GM12878 (cell line): ENCODE measurements around the gene KIF5C.

Experiments used
- ASH2L ChIP-seq: fragments of 300-600, 200-600 bp; sonication (generic); IDR thresholded peaks from 2 replicates; pipeline ENCODE4 v1.6.1; 2017; ENCODE audit warnings: low read depth, mild to moderate bottlenecking, borderline replicate concordance
- BHLHE40 ChIP-seq, 2 experiments: fragments of 450-650 bp in 1 of 2; IDR thresholded peaks; 2 replicates each; pipeline ENCODE4 v1.6.1; 2011 to 2017; ENCODE audit warnings: low read depth in 2 of 2, borderline replicate concordance in 1 of 2, improper control_type of control experiment in 1 of 2, low read length in 1 of 2, mild to moderate bottlenecking in 1 of 2
- BRCA1 ChIP-seq: IDR thresholded peaks from 2 replicates; pipeline ENCODE4 v1.6.1; 2011; ENCODE audit warnings: low read depth, low read length, improper control_type of control experiment
- DPF2 ChIP-seq: fragments of 450-650 bp; IDR thresholded peaks from 2 replicates; pipeline ENCODE4 v1.6.1; 2017; ENCODE audit warnings: mild to moderate bottlenecking
- E4F1 ChIP-seq: fragments of 450-650 bp; IDR thresholded peaks from 2 replicates; pipeline ENCODE4 v1.6.1; 2018; ENCODE audit warnings: borderline replicate concordance, mild to moderate bottlenecking; ENCODE audit not compliant: partially characterized antibody
- FOS ChIP-seq: IDR thresholded peaks from 3 replicates; pipeline ENCODE4 v1.6.1; 2011; ENCODE audit warnings: borderline replicate concordance; ENCODE audit not compliant: insufficient read length; ENCODE audit errors: extremely low read depth
- GABPA ChIP-seq: IDR thresholded peaks from 2 replicates; pipeline ENCODE4 v1.6.1; 2014; ENCODE audit warnings: antibody characterized with exemption, low read depth, mild to moderate bottlenecking, inconsistent platforms
- IRF3 ChIP-seq: fragments of 450-650 bp; IDR thresholded peaks from 2 replicates; pipeline ENCODE4 v1.6.1; 2014; ENCODE audit warnings: mild to moderate bottlenecking
- PAX5 ChIP-seq: IDR thresholded peaks from 2 replicates; pipeline ENCODE4 v1.6.1; 2011; ENCODE audit warnings: low read depth, low read length, borderline replicate concordance
- POLR2AphosphoS5 ChIP-seq: IDR thresholded peaks from 2 replicates; pipeline ENCODE4 v1.6.1; 2011; ENCODE audit warnings: mild to moderate bottlenecking, low read length, inconsistent platforms
- PRDM15 ChIP-seq: fragments of 450-650 bp; formaldehyde crosslinking; IDR thresholded peaks from 2 replicates; pipeline ENCODE4 v1.4.0; 2020; ENCODE audit warnings: mild to moderate bottlenecking, moderate library complexity
- ZNF274 ChIP-seq: IDR thresholded peaks from one replicate; pipeline ENCODE4 v1.8.0; 2011; ENCODE audit not compliant: insufficient read length, insufficient read depth
- TF ChIP-seq, protein P1 (sequence below): IDR thresholded peaks from 2 replicates; pipeline ENCODE4 v1.6.1; 2011; ENCODE audit warnings: low read depth, low read length, improper control_type of control experiment, borderline replicate concordance
- TF ChIP-seq, protein P2 (sequence below), 3 experiments: IDR thresholded peaks in 2 of 3; conservative IDR thresholded peaks in 1 of 3; 2 replicates each; pipeline ENCODE4 v1.5.1; 2011; ENCODE audit warnings: low read depth in 3 of 3, low read length in 3 of 3, mild to moderate bottlenecking in 3 of 3, control low read depth in 2 of 3, moderate library complexity in 2 of 3, inconsistent platforms in 1 of 3, mixed read lengths in 1 of 3; ENCODE audit not compliant: control insufficient read depth in 2 of 3, insufficient read depth in 1 of 3; ENCODE audit errors: extremely low read depth in 1 of 3

GRCh38 chr2:148989882-148990493 is 115.0 kb downstream of the KIF5C start:
- no peak for TF ChIP-seq ASH2L
- TF ChIP-seq, protein P1, sequence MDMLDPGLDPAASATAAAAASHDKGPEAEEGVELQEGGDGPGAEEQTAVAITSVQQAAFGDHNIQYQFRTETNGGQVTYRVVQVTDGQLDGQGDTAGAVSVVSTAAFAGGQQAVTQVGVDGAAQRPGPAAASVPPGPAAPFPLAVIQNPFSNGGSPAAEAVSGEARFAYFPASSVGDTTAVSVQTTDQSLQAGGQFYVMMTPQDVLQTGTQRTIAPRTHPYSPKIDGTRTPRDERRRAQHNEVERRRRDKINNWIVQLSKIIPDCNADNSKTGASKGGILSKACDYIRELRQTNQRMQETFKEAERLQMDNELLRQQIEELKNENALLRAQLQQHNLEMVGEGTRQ, result no peak
- TF ChIP-seq BRCA1, result no peak
- TF ChIP-seq, protein P2, sequence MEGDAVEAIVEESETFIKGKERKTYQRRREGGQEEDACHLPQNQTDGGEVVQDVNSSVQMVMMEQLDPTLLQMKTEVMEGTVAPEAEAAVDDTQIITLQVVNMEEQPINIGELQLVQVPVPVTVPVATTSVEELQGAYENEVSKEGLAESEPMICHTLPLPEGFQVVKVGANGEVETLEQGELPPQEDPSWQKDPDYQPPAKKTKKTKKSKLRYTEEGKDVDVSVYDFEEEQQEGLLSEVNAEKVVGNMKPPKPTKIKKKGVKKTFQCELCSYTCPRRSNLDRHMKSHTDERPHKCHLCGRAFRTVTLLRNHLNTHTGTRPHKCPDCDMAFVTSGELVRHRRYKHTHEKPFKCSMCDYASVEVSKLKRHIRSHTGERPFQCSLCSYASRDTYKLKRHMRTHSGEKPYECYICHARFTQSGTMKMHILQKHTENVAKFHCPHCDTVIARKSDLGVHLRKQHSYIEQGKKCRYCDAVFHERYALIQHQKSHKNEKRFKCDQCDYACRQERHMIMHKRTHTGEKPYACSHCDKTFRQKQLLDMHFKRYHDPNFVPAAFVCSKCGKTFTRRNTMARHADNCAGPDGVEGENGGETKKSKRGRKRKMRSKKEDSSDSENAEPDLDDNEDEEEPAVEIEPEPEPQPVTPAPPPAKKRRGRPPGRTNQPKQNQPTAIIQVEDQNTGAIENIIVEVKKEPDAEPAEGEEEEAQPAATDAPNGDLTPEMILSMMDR (IDR thresholded peaks at IDR 0.05 in 2 of 3, conservative IDR thresholded peaks at IDR 0.05 in 1 of 3; ENCODE audit: control insufficient read depth in 2 of 3, extremely low read depth in 1 of 3, insufficient read depth in 1 of 3, low read depth in 3 of 3, low read length in 3 of 3), result peak; percentile 57 to 76 (median 72); a peak in 5 of 6 replicates
- TF ChIP-seq BHLHE40 (IDR thresholded peaks at IDR 0.05; ENCODE audit: borderline replicate concordance in 1 of 2, low read depth in 2 of 2, low read length in 1 of 2), result no peak
- TF ChIP-seq GABPA, result no peak
- no peak for TF ChIP-seq PAX5
- TF ChIP-seq PRDM15 (CRISPR knock-in tag), result no peak
- no peak for TF ChIP-seq FOS
- TF ChIP-seq DPF2, result no peak
- TF ChIP-seq POLR2AphosphoS5, result no peak
- no peak for TF ChIP-seq IRF3
- no peak for TF ChIP-seq E4F1
- TF ChIP-seq ZNF274, result no peak
